Measurements from ENCODE around the gene ORC6. TPM values are rescaled to one million over a fixed set of nuclear protein-coding genes. Genes with fewer than 3 reads are reported as not detected.

Gene ORC6
- total RNA-seq, 1 experiment from 2014 or later, result 95.1 TPM

DNA sequence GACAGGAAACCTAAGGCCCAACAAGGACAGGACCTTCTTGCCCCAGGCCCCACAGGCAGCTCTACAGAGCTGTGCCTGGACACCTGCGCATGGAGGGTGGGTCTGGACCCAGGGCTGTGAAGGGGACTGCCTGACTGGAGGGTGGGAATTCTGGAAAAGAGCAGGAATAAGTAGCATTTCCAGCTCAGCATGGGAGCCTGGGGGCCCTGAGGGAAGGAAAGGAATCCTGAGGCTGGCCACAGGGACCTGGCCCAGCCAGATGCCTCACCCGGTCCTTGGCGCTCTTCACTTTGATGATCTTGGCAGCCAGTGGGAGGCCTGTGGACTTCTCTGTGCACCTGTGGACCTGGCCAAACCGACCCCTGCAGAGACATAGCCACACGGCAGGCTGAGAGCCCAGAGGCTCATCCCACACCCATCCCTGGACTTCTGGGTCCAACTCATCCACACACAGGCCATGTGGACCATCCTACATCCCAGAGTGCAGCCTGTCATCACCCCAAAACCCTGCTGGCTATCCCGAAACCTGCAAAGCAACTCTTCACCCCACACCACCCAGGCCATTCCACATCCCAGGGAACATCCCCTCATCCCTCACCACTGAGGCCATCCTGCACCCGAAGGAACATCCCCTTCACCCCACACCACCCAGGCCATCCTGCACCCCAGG lies 40.0 kb downstream of the ORC6 start:
- no TSS peak for BruUV-seq (replicated peaks)
- intact Hi-C loops (cut with micrococcal nuclease; ENCODE audit: unreplicated experiment), result no loop called here
- ChIA-PET POLR2A (ENCODE audit: low non-redundant PET) (no interaction called here), CTCF (no interaction called here)
- TF ChIP-seq EZH2 (IDR thresholded peaks at IDR 0.05; ENCODE audit: borderline replicate concordance, low read depth, low read length, poor library complexity, severe bottlenecking) (no peak), CTCF (conservative IDR thresholded peaks at IDR 0.05; ENCODE audit: low read depth, low read length) (no peak)
- Histone ChIP-seq H3K27ac (ENCODE audit: low read depth, low read length, poor library complexity, severe bottlenecking) (no peak overlapping the region), H3K4me1 (ENCODE audit: insufficient read depth, low read length, poor library complexity, severe bottlenecking) (no peaks in the 10 kb centered on the region), H3K27me3 (replicated peaks; ENCODE audit: insufficient read depth, low read depth, low read length, poor library complexity) (no peaks in the 10 kb centered on the region), H3K9me3 (ENCODE audit: low read depth, low read length, poor library complexity, severe bottlenecking) (peaks cover 4% of the 10 kb centered on the region), H3K4me3 (ENCODE audit: low read depth, low read length, poor library complexity, severe bottlenecking) (no peak overlapping the region), H3K36me3 (ENCODE audit: insufficient read depth, low read length, poor library complexity, severe bottlenecking) (no peaks in the 10 kb centered on the region)
- DNase-seq (ENCODE audit: low spot score), result no peak

DNA sequence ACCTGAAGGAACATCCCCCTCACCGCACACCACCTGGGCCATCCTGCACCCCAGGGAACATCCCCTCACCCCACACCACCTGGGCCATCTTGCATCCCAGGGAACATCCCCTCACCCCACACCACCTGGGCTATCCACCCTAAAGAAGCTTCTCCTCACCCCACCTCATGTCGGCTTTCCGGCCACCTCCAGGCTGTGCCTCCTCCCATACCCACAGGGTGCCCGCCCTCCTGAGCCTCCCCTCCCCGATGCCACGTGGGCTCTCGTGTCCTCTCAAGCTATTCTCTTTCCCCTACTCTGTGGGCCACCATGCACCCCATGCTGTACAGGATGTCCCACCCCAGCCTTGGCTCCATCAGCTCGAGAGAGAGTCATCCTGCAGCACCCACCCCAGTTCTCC lies 40.7 kb downstream of the ORC6 start:
- POLR2A ChIA-PET (ENCODE audit: low non-redundant PET), result no interaction called here
- intact Hi-C loops (cut with micrococcal nuclease; ENCODE audit: unreplicated experiment), result no loop called here
- Histone ChIP-seq H3K4me1 (ENCODE audit: insufficient read depth, low read length, poor library complexity, severe bottlenecking) (no peaks in the 10 kb centered on the region), H3K27me3 (replicated peaks; ENCODE audit: insufficient read depth, low read depth, low read length, poor library complexity) (no peaks in the 10 kb centered on the region), H3K9me3 (ENCODE audit: low read depth, low read length, poor library complexity, severe bottlenecking) (peaks cover under 1% of the 10 kb centered on the region), H3K36me3 (ENCODE audit: insufficient read depth, low read length, poor library complexity, severe bottlenecking) (no peaks in the 10 kb centered on the region), H3K4me3 (ENCODE audit: low read depth, low read length, poor library complexity, severe bottlenecking) (no peak overlapping the region), H3K27ac (ENCODE audit: low read depth, low read length, poor library complexity, severe bottlenecking) (no peak overlapping the region)
- no TSS peak for BruUV-seq (replicated peaks)
- no peak for TF ChIP-seq CTCF (conservative IDR thresholded peaks at IDR 0.05; ENCODE audit: low read depth, low read length)
- TF ChIP-seq EZH2 (IDR thresholded peaks at IDR 0.05; ENCODE audit: borderline replicate concordance, low read depth, low read length, poor library complexity, severe bottlenecking), result no peak
- no peak for DNase-seq (ENCODE audit: low spot score)
- CTCF ChIA-PET, result no interaction called here

- ChIA-PET CTCF (no interaction called here), POLR2A (ENCODE audit: low non-redundant PET) (no interaction called here)
- BruUV-seq (replicated peaks), result no TSS peak
- Histone ChIP-seq H3K36me3 (ENCODE audit: insufficient read depth, low read length, poor library complexity, severe bottlenecking) (no peaks in the 10 kb centered on the region), H3K4me3 (ENCODE audit: low read depth, low read length, poor library complexity, severe bottlenecking) (no peak overlapping the region), H3K27me3 (replicated peaks; ENCODE audit: insufficient read depth, low read depth, low read length, poor library complexity) (no peaks in the 10 kb centered on the region), H3K4me1 (ENCODE audit: insufficient read depth, low read length, poor library complexity, severe bottlenecking) (no peaks in the 10 kb centered on the region), H3K27ac (ENCODE audit: low read depth, low read length, poor library complexity, severe bottlenecking) (no peak overlapping the region), H3K9me3 (ENCODE audit: low read depth, low read length, poor library complexity, severe bottlenecking) (no peaks in the 10 kb centered on the region)
- TF ChIP-seq EZH2 (IDR thresholded peaks at IDR 0.05; ENCODE audit: borderline replicate concordance, low read depth, low read length, poor library complexity, severe bottlenecking) (no peak), CTCF (conservative IDR thresholded peaks at IDR 0.05; ENCODE audit: low read depth, low read length) (no peak)
- intact Hi-C loops (cut with micrococcal nuclease; ENCODE audit: unreplicated experiment), result no loop called here
- no peak for DNase-seq (ENCODE audit: low spot score)
Observed at GRCh38 chr16:46730801-46731690, 41.6 kb downstream of the ORC6 start.

Data from A673 (cell line).